ENCODE results near the gene EARS2. TPM values are rescaled to one million over a fixed set of nuclear protein-coding genes. Genes with fewer than 3 reads are reported as not detected.

The EARS2 gene
- total and polyA plus RNA-seq, 2 of the 8 experiments (the other 6 are each of a cell fraction or from before 2014, with no cell fraction given) = 47.8 to 111 TPM

GRCh38 chr16:23580391-23580790 lies 23.2 kb upstream of the EARS2 start:
- FAIRE-seq = no peak
- no peak for TF ChIP-seq CTBP2 (IDR thresholded peaks at IDR 0.05; ENCODE audit: borderline replicate concordance, insufficient read depth, insufficient read length, low read length)
- TF ChIP-seq CREB1 (IDR thresholded peaks at IDR 0.05) = no peak
- no peak for TF ChIP-seq CHD2 (IDR thresholded peaks at IDR 0.05; ENCODE audit: low read length)
- no peak for TF ChIP-seq SIRT6 (IDR thresholded peaks at IDR 0.05; ENCODE audit: low read length)
- no peak for TF ChIP-seq SP1 (IDR thresholded peaks at IDR 0.05; ENCODE audit: low read depth, low read length)
- no peak for TF ChIP-seq EGR1 (IDR thresholded peaks at IDR 0.05; ENCODE audit: borderline replicate concordance, low read depth, low read length)
- H3K27ac ChIP-seq (ENCODE audit: low read depth, low read length) = no peak overlapping the region
- H2BK15ac ChIP-seq (ENCODE audit: low read length) = no peak overlapping the region
- ChIA-PET POLR2A (ENCODE audit: partially characterized antibody) (interaction anchor here (1.0 to 2.5 kb wide), 4 partner anchors 14 to 71 kb away, joined by 3 to 7 read pairs (median 4); partner anchors contain the start of genes DCTN5 and PALB2), CTCF (ENCODE audit: partially characterized antibody) (no interaction called here)
- H3K36me3 ChIP-seq (ENCODE audit: control insufficient read depth in 2 of 4, insufficient read depth in 4 of 4, low read length in 3 of 4) = peaks cover 15 to 40% (median 26%) of the 10 kb centered on the region in 4 experiments; a peak in 7 of 8 replicates
- no peaks in the 10 kb centered on the region for H3K9me3 ChIP-seq (ENCODE audit: insufficient read depth in 2 of 2, low read depth in 1 of 2, low read length in 1 of 2)
- H2BK20ac ChIP-seq (ENCODE audit: low read length) = no peak overlapping the region
- no peaks in the 10 kb centered on the region; the same call in 1 of the 2 replicates for H3K79me1 ChIP-seq (ENCODE audit: low read depth, low read length)
- H4K8ac ChIP-seq (ENCODE audit: extremely low read depth, insufficient read depth, low read length) = no peak overlapping the region
- no peak overlapping the region for H2BK5ac ChIP-seq (ENCODE audit: low read depth, low read length)
- no peak overlapping the region for H4K5ac ChIP-seq (ENCODE audit: insufficient read length, low read depth, low read length)
- H3K18ac ChIP-seq (ENCODE audit: extremely low read depth, low read length) = no peak overlapping the region
- no peak overlapping the region for H2AFZ ChIP-seq (ENCODE audit: low read length)
- peaks cover 2 to 13% of the 10 kb centered on the region in 2 experiments for H4K20me1 ChIP-seq (replicated peaks in 1 of 2; ENCODE audit: control insufficient read depth in 1 of 2, insufficient read depth in 2 of 2, low read length in 2 of 2)
- H2AK5ac ChIP-seq (ENCODE audit: low read depth, low read length) = no peak overlapping the region
- no peak overlapping the region for H3K9ac ChIP-seq (replicated peaks in 1 of 4; ENCODE audit: extremely low read depth in 1 of 4, low read depth in 3 of 4, low read length in 3 of 4)
- no peak overlapping the region for H3K56ac ChIP-seq (replicated peaks; ENCODE audit: insufficient read length, low read depth, low read length)
- no peak overlapping the region for H3K4ac ChIP-seq (replicated peaks; ENCODE audit: insufficient read length, low read depth, low read length)
- no peak overlapping the region for H3K4me3 ChIP-seq (ENCODE audit: extremely low read depth in 1 of 4, insufficient read depth in 2 of 4, low read depth in 3 of 4, low read length in 4 of 4)
- H2BK120ac ChIP-seq (replicated peaks; ENCODE audit: low read depth, low read length) = no peak overlapping the region
- H3K23ac ChIP-seq (ENCODE audit: insufficient read length) = no peak overlapping the region
- no peaks in the 10 kb centered on the region for H3K23me2 ChIP-seq (ENCODE audit: low read depth, low read length)
- no peaks in the 10 kb centered on the region for H3K79me2 ChIP-seq (ENCODE audit: control insufficient read depth in 1 of 2, insufficient read depth in 2 of 2, low read length in 2 of 2)
- no peaks in the 10 kb centered on the region for H3K4me1 ChIP-seq (replicated peaks in 1 of 4; ENCODE audit: control insufficient read depth in 3 of 4, insufficient read depth in 4 of 4, low read length in 3 of 4)
- no peak overlapping the region for H4K91ac ChIP-seq (replicated peaks; ENCODE audit: insufficient read length, low read length)
- no peak overlapping the region for H3K4me2 ChIP-seq (ENCODE audit: insufficient read depth in 1 of 2, low read depth in 2 of 2, low read length in 2 of 2)
- H3K27me3 ChIP-seq (replicated peaks in 1 of 4; ENCODE audit: control insufficient read depth in 3 of 4, extremely low read depth in 1 of 4, insufficient read depth in 3 of 4, low read length in 3 of 4) = no peaks in the 10 kb centered on the region
- no peak for DNase-seq (ENCODE audit: low read depth in 1 of 2, low spot score in 2 of 2)
- no peak overlapping the region for H3K14ac ChIP-seq (ENCODE audit: insufficient read length)
- no peak overlapping the region for H2BK12ac ChIP-seq (ENCODE audit: low read depth, low read length)
